Duodenal mucosa (tissue), 2 donors: Measurements from ENCODE around the gene KLK5.
"Not testable (repeated sequence)": the region's sequence is repeated elsewhere in the genome, so short reads cannot be mapped to it uniquely, and the experiment has no call there.

ENCODE experiments used
- H3K27ac ChIP-seq: one replicate; pipeline ENCODE4 v1.7.0; 2013; ENCODE audit warnings: low read depth, low read length
- H3K27me3 ChIP-seq, 2 donors: one replicate each; pipeline ENCODE4 v1.7.0; 2013; ENCODE audit warnings: low read length in 2 of 2, control low read depth in 1 of 2; ENCODE audit not compliant: insufficient read depth in 2 of 2, control insufficient read depth in 1 of 2
- H3K36me3 ChIP-seq, 2 donors: one replicate each; pipeline ENCODE4 v1.7.0; 2013; ENCODE audit warnings: low read length in 2 of 2, control low read depth in 1 of 2; ENCODE audit not compliant: insufficient read depth in 2 of 2, control insufficient read depth in 1 of 2
- H3K4me1 ChIP-seq, 2 donors: one replicate each; pipeline ENCODE4 v1.7.0; 2013; ENCODE audit warnings: low read length in 2 of 2, control low read depth in 1 of 2; ENCODE audit not compliant: insufficient read depth in 2 of 2, control insufficient read depth in 1 of 2
- H3K4me3 ChIP-seq, 2 donors: one replicate each; pipeline ENCODE4 v1.7.0; 2013; ENCODE audit warnings: low read length in 2 of 2, low read depth in 1 of 2
- H3K9ac ChIP-seq, 2 donors: one replicate each; pipeline ENCODE4 v1.7.0; 2013; ENCODE audit warnings: low read length in 2 of 2, low read depth in 1 of 2
- H3K9me3 ChIP-seq, 2 donors: one replicate each; pipeline ENCODE4 v1.7.0; 2013; ENCODE audit warnings: low read length in 2 of 2, control low read depth in 1 of 2; ENCODE audit not compliant: control insufficient read depth in 1 of 2

Gene KLK5

DNA sequence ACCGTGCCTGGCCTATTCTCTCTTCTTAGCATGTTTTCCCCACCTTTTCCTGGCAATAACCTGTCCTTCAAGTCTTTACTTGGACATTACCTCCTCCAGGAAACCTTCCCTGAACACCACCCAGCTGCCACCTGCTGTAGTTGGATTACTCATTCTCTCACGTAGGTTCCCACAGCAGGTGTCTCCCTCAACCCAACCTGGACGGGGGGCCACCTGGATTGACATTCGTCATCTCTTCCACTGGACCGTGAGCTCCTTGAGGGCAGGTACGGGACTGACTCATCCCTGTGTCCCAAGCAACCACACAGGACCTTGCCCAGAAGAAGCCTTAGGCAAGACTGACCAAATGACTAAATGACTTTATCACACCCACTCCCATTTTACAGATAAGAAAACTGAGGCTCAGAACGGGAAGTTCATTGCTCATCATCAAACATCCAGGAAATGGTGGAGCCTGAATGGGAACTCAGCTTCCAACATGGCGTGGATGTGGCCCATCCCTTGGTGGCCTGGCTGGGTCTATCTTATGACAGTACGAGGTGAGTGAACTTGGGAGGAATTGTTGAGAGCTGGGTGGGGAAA is 20.0 kb upstream of the KLK5 start:
- H3K4me3 ChIP-seq = no peak overlapping the region
- no peak overlapping the region for H3K27ac ChIP-seq
- H3K27me3 ChIP-seq = peaks cover 4 to 9% of the 10 kb centered on the region in 2 donors
- H3K36me3 ChIP-seq = no peaks in the 10 kb centered on the region
- H3K4me1 ChIP-seq = no peaks in the 10 kb centered on the region
- no peak overlapping the region for H3K9ac ChIP-seq
- no peaks in the 10 kb centered on the region for H3K9me3 ChIP-seq

DNA sequence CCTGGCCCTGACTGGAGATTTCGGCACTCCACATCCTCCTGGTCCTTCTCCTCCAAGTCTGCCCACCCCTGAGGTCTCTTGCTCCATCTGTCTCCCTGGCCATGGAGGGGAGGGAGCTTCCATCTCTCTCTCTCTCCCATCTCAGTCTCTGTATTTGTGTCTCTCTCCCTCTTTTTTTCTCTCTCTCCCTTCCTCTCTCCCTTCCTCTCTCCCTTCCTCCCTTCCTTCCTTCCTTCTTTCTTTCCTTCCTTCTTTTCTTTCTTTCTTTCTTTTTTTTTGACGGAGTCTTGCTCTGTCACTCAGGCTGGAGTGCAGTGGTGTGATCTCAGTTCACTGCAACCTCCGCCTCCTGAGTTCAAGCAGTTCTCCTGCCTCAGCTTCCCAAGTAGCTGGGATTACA is 17.0 kb upstream of the KLK5 start:
- H3K4me3 ChIP-seq, H3K9me3 ChIP-seq, H3K36me3 ChIP-seq, H3K9ac ChIP-seq, H3K27ac ChIP-seq, H3K4me1 ChIP-seq: not testable (repeated sequence)
- H3K27me3 ChIP-seq = peaks cover 0 to 16% of the 10 kb centered on the region in 2 donors

DNA sequence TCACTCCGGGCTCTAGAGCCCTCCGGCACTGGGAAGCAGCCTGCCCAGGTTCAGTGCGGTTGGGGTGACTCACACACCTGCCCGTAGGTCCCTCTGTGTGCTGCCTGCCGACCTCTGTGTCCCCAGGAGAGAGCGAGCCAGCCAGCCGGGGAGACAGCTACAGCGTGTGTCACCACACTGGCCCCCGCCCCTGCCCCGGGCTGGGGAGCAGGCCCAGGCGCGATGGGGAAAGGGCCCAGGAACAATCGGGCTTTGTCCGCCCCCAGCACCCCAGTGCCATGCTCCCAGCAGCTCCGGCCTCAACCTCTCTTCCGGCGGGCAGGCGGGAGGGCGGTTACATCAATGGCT is 16.5 kb upstream of the KLK5 start, which contains the start of gene KLK6:
KLK6 (minus strand) TSS at position 179 of the 348 bp plus-strand sequence. CDS start 1,487 bp downstream, outside the sequence.
- H3K27ac ChIP-seq = no peak within 1 kb of the TSS
- H3K4me3 ChIP-seq = no peak within 1 kb of the TSS
- no peaks in the 10 kb centered on the region for H3K4me1 ChIP-seq
- no peaks in the 10 kb centered on the region for H3K9me3 ChIP-seq
- no peak within 1 kb of the TSS for H3K9ac ChIP-seq
- H3K27me3 ChIP-seq = peaks cover 0 to 16% of the 10 kb centered on the region in 2 donors
- no peaks in the 10 kb centered on the region for H3K36me3 ChIP-seq

DNA sequence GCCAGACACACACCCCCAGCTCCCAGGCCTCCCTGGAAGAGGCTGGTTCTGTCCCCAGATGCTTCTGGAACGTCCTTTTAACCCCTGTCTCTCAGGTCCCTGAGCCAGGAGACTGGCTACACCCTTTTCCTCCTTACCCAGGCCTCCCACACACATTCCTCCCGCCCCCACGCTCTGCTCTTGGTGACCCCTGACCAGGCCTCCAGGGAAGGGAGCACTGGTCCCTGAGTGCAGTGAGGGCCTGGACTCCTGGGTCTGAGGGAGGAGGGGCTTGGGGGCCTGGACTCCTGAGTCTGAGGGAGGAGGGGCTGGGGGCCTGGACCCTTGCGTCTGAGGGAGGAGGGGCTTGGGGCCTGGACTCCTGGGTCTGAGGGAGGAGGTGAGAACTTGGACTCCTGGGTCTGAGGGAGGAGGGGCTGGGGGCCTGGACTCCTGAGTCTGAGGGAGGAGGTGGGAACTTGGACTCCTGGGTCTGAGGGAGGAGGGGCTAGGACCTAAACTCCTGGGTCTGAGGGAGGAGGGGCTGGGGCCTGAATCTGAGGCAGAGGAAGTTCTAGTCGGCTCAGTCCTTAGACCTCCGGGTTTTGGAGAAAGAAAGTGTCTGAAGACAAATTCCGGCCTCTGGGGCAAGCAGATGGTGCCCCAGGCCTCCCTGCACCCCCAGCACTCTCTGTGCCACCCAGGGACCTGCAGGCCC is 16.0 kb upstream of the KLK5 start:
- Histone ChIP-seq H3K36me3 (no peaks in the 10 kb centered on the region), H3K9ac (no peak overlapping the region), H3K4me1 (no peaks in the 10 kb centered on the region), H3K4me3 (no peak overlapping the region), H3K27ac (no peak overlapping the region), H3K27me3 (peaks cover 0 to 16% of the 10 kb centered on the region in 2 donors), H3K9me3 (no peaks in the 10 kb centered on the region)

DNA sequence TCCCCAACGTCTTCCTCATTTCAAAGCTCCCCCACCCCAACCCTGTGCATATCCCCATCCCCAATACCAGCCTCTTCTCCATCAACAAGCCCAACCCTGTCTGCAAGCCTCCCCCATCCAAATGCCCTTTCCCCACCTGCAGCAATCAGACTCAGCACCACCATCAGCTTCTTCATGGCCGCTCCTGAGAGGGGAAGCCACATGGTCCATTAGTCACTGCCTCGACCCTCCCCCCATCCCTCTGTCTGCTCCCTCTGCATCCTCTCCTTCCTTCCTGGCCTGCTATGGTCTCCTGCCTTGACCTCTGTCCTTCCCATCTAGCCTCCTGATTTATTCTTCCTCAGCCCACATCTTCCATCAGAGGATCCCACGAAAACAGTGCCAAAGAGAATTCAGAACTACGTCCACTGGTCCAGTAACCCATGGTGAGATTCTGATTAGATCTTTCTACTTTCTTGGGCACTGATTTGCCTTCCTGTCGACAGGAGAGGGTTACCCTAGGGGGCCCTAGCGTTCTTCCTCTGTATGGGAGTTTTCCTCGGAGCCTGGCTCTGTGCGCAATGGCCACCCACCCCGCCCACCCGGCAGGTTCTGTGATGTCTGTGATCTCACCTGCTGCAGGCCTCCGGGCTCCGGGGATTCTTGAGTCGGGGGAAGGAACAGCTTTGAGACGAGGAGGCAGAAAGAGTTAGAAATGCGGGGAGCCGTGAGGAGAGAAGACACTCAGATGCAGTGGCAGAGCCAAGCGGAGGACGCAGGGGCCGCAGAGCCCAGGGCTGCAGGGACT is 15.3 kb upstream of the KLK5 start:
- no peaks in the 10 kb centered on the region for H3K9me3 ChIP-seq
- peaks cover 0 to 16% of the 10 kb centered on the region in 2 donors for H3K27me3 ChIP-seq
- no peaks in the 10 kb centered on the region for H3K36me3 ChIP-seq
- H3K4me1 ChIP-seq = no peaks in the 10 kb centered on the region
- no peak overlapping the region for H3K4me3 ChIP-seq
- H3K9ac ChIP-seq = no peak overlapping the region
- H3K27ac ChIP-seq = no peak overlapping the region

DNA sequence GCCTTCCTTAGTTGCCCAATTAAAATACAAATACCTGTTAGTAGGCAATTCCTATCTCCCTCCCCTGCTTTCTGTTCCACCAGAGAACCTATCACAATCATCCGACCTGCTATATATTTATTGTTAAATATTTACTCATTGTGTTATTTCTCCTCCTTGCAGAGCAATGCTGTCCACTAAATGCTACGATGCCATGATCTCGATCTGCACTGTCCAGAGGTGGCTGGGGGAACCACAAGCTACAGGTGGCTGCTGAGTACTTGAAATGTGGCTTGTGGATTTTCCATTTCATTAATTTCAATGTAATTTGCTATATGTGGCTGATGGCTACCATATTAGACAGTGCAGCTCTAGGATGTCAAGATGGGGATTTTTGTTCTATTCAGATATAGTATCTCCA is 11.4 kb upstream of the KLK5 start:
- Histone ChIP-seq H3K27me3 (peaks cover 0 to 13% of the 10 kb centered on the region in 2 donors), H3K4me3 (no peak overlapping the region)

DNA sequence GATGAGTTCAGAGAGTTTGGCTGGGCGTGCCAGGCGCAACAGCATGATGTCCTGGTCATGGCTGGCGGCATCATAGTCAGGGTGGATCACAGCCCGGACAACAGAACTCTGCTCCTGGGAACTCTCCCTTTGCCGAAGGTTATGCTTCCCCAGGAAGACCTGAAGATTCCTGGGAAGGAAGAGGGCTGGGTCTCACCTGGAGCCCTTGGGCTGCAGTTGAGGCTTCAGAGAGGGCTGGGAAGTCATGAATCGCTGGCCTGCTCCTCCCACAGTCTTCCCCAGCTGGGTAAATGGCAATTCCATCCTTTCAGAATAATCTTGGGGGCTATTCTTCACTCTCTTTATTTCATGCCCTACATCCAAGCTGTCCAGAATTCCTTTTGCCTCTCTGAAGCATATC is 10.5 kb upstream of the KLK5 start:
- no peaks in the 10 kb centered on the region for H3K4me1 ChIP-seq
- no peaks in the 10 kb centered on the region for H3K36me3 ChIP-seq
- no peak overlapping the region for H3K4me3 ChIP-seq
- H3K9ac ChIP-seq = no peak overlapping the region
- H3K9me3 ChIP-seq = no peaks in the 10 kb centered on the region
- peaks cover 0 to 13% of the 10 kb centered on the region in 2 donors for H3K27me3 ChIP-seq
- H3K27ac ChIP-seq = no peak overlapping the region

More for the DNA sequence above, 11.4 kb upstream of the KLK5 start:
- Histone ChIP-seq H3K36me3 (no peaks in the 10 kb centered on the region), H3K27ac (no peak overlapping the region), H3K4me1 (no peaks in the 10 kb centered on the region), H3K9me3 (no peaks in the 10 kb centered on the region), H3K9ac (no peak overlapping the region)

DNA sequence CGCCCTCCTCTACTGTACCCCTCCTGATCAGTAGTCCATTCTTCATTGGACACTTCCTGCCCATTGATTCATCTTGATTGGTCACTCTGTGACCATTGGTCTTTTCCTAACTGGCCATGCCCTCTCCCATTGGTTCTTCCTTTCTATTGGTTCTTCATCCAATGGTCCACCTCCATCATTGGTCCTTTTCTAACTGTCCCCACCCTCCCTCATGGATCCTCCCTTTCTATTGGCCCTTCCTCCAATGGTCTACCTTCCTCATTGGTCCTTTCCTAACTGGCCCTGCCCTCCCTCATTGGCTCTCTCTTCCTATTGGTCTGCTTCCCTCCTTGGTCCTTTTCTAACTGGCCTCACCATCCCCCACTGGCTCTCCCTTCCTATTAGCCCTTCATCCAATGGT is 9.4 kb upstream of the KLK5 start:
- no peaks in the 10 kb centered on the region for H3K36me3 ChIP-seq
- H3K4me1 ChIP-seq = no peaks in the 10 kb centered on the region
- H3K9ac ChIP-seq = no peak overlapping the region
- H3K27me3 ChIP-seq = peaks cover 0 to 9% of the 10 kb centered on the region in 2 donors
- H3K4me3 ChIP-seq = no peak overlapping the region
- no peaks in the 10 kb centered on the region for H3K9me3 ChIP-seq
- no peak overlapping the region for H3K27ac ChIP-seq

DNA sequence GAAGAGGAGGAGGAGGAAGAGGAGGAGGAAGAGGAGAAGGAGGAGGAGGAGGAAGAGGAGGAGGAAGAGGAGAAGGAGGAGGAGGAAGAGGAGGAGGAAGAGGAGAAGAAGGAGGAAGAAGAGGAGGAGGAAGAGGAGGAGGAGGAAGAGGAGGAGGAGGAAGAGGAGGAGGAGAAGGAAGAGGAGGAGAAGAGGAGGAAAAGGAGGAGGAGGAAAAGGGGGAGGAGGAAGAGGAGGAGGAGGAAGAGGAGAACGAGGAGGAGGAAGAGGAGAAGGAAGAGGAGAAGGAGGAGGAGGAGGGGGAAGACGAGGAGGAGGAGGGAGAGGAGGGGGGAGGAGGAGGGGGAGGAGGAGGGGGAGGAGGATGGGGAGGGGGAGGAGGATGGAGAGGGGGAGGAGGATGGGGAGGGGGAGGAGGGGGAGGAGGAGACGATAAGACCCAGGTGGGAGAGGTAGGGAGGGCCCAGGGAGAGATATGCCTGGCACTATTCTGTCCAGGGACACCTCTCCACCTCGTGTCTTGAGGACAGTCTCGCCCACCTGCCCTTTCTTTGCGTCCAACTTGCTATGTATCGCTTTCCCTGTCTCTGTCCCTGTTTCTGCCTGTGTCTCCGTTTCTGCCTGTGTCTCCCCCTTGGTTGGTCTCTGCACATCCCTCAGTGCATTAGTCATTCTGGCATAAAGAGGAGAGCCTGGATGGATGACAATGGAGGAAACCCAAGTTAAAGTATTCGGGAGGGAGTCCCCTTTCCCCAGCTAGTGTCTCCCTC is 7.1 kb upstream of the KLK5 start:
- H3K36me3 ChIP-seq = no peaks in the 10 kb centered on the region
- no peak overlapping the region for H3K4me3 ChIP-seq
- H3K27ac ChIP-seq = no peak overlapping the region
- no peaks in the 10 kb centered on the region for H3K27me3 ChIP-seq
- H3K4me1 ChIP-seq = no peaks in the 10 kb centered on the region
- H3K9me3 ChIP-seq = no peaks in the 10 kb centered on the region
- no peak overlapping the region for H3K9ac ChIP-seq

DNA sequence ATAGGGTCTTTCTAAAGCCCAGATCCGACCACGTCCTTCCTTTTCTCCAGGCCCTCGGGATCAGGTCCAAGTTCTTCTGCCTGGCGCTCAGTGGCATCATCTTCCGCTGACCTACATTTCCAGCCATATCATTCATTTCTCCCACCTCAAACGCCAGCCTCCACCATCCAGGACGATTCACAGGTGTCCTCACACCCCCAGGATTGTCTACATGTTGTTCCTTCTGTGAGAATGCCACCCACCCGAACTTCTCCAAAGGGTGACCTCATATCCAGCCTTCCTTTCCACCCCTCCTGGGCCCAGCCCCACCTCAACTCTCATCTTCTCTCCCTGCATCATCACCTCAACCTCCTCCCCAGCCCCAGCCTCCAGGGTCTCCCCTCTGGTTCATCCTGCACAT is 4.7 kb upstream of the KLK5 start:
- no peaks in the 10 kb centered on the region for H3K36me3 ChIP-seq
- H3K4me3 ChIP-seq = no peak overlapping the region
- H3K9me3 ChIP-seq = no peaks in the 10 kb centered on the region
- no peaks in the 10 kb centered on the region for H3K27me3 ChIP-seq
- no peaks in the 10 kb centered on the region for H3K4me1 ChIP-seq
- H3K27ac ChIP-seq = no peak overlapping the region
- H3K9ac ChIP-seq = no peak overlapping the region
